HG03095 (cell line): ENCODE results near the gene TXN2.

Source experiments
- ATAC-seq: cut with Tn5 transposase; IDR thresholded peaks from one replicate; pipeline ENCODE4 v1.9.1; 2021; ENCODE audit warnings: moderate library complexity; ENCODE audit not compliant: unreplicated experiment

The TXN2 gene

DNA sequence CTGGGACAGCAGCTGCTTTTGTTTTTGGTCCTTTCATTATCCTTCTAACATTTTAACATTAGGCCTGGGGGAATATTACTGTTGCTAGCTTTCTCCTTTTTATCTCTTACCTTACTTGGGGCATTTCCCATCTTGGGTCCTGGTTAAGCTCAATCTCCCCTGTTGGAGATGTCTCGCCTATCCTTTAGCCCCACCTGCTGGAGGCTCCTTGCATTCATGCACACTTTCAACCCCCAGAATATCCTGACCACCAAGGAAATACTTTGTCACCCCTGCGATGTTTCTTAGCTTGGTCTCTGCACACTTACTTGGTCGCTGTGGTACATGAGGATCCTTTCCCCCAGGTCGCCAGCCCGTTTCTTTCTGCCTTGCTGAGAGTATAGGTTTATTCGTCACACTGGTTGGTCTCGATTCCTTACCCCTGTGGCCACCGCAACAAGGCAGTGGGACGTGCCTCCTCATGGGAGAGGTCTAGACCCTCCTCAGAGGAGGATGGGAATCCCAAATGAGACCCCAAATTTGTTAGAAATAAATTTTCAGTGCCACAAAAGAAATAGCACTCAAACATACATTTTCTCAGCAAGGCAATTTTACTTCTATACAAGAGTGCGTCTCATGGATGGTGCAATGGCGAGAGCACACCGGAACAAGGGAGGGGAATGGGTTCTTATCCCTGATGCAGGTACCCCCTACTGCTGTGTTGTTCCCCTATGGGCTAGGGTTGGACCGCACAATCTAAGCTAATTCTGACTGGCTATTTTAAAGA, 5.4 kb upstream of the TXN2 start:
- no peak for ATAC-seq

DNA sequence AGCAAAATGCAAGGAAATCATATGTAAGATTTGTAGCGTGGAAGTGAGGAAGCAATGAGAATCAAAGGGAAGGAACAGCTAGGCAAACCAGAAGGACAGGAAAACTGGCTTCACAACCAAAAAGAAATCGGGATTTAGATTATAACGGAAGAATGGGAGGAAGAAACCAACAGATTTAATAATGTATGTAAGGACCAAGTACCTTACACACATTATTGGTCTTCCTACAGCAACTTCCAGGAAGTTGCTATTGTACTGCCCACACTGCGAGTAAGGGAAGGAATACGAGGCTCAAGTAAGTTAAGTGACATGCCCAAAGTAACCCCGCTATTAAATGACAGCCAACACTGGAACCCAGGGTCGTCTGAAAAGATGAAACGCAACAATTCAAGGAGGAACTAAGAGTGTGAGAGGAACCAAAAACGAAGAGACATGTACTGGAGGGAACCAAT, 473 bp downstream of the TXN2 start:
- no peak for ATAC-seq

DNA sequence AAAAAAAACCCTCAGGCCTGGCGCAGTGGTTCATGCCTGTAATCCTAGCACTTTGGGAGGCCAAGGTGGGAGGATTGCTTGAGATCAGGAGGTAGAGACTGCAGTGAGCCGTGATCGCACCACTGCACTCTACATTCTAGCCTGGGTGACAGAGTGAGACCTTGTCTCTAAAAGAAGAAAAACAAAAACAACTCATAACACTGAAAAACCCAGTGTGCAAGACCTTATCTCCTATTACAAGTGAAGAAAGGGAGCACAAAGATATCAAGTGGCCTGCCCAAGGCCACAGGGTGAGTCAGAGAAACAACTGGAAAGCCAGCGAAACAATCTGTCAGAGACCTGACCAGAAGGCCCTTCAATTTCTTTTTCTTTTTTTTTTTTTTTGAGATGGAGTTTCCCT, 2.5 kb downstream of the TXN2 start:
- no peak for ATAC-seq

DNA sequence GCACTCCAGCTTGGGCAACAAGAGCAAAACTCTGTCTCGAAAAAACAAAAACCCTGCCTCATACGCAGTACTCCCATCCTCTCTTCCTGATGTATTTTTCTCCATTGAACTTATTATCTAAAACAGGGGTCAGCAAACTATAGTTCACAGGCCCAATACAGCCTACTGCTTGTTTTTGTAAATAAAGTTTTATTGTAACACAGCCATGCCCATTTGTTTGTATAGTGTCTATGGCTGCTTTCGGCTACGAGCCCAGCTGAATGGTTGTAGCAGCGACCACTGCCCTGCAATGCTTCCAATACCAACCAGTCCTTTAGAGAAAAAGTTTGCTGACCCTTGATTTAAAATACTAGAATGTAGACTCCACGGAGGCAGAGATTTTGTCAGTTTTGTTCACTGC, 6.1 kb downstream of the TXN2 start:
- no peak for ATAC-seq

DNA sequence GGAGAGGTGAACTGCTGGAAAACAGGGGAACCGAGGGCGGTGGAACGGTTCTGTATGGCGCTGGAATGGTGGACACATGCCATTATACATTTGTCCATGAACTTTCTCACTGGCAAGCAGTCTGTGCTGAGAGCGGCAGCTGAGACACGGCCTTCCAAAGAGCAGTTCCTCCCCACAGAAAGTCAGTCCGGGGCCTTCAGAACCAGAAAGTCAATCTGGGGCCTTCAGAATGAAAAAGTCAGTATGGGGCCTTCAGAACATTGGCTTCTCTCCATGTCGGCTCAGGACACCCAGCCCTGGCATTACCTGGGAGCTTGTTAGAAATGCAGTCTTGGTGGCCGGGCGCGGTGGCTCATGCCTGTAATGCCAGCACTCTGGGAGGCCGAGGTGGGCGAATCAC, 8.8 kb downstream of the TXN2 start:
- ATAC-seq = no peak

DNA sequence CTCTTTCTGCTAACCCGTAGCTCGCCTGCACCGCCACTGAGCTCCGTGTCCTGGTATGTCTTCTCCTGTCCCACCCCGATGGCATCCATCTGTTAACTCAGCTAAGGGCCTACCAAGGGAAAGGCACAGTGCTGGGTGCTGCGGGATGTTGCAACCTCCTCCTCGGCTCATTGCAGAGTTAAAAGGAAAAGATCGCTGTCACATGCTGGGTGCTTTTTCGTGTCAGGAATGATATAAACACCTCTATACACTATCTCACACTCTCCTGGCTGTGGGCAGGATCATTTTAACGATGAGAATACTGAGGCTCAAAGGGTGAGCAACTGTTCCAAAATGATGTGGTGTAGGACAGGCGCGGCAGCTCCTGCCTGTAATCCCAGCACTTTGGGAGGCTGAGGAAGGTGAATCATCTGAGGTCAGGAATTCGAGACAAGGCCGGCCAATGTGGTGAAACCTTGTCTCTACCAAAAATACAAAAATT, 10.1 kb downstream of the TXN2 start:
- ATAC-seq = no peak

DNA sequence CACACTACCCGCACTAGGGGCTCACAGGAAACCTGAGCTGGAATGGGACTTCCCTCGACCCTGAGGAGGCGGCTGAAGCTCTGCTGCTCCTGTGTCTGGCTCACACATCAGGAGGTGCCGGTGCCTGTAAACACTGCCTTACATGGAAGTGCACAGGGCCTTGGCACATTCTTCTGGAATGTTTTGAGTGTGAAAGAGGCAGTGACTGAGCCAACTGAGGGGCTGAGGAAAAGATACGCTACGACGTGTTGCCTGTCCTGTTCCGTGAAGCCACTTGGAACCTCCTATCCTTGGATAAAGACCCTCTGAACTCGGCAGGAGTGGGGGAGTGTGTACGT, 10.5 kb downstream of the TXN2 start:
- ATAC-seq = no peak

DNA sequence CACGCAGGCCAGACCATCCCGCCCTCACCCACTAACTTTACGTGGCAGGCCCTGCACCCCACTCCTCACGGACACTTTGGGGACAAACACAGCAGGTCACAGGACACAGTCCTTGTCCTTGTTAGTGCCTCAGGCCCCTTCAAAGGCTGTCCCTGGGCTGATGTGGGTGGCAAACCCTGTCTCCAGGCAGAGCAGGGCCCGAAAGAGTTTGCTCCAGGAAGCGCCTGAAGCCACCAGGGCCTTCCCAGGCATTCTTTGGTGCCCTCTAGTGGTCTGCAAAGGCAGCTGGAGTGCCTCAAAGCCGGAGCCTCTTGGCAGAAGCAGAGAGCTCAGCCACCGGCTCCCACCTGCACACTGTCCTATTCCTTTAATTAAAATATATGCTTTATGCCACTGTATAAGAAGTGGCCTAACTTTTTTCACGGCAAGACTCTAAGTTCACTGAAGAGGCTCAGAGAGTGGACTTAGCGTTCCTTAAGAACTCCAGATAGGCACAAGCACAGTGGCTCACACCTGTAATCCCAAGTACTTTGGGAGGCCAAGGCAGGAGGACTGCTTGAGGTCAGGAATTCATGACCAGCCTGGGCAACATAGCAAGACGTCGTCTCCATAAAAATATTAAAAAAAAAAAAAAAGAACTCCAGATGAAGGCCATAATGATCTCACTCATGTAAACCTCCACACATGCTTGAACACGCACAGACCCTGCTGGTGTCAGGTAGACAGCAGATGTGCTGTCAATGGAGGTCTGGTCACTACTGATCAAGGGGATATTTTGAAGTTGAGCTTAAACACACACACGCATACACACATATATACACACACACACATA, 11.1 kb downstream of the TXN2 start:
- ATAC-seq = no peak

DNA sequence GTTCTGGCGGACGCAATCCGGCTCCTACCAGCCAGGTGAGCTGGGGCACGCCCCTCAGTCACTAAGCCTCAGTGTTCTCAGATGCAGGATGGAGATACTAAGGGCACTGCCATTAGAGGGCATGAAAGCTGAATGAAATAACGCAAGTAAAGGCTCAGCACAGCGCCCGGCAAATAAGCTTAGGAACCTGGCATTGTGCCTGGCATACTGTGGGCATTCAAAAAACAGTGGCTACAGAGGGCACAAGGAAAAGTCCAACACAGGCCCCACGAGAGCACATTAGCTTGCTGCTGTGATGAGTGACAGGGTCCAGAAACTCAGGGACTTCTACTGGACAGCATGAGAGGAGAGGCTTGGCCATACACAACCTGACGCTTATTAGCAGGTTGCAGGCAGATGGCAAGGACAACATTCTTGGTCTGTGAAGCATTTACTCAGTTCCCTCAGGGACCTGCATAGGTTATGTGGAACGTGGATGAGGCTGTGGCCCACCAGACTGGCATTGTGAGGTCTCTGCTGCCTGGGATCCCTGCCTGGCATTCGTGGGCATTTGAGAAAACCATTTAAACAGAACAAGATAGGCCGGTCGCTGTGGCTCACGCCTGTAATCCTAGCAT, 12.2 kb downstream of the TXN2 start:
- ATAC-seq = no peak

DNA sequence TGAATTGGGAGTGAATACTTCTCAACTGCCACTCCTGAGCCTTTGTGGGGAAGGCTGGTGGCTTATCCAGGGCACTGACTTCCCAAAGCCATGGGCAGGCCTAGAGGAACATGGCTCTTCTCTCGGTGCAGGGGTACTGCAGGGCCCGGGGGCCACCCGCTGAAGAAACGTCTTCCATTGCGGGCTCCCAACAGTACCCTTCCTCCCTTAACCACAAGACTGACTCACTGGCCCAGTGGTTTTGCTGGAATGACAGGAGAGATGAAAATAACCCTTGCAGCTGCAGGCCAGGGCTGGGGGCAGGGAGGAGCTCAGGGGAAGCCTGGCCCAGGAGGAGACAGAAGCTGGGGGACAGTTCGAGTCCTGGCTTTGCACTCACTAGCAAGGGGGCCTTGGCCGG, 13.5 kb downstream of the TXN2 start:
- ATAC-seq = no peak

DNA sequence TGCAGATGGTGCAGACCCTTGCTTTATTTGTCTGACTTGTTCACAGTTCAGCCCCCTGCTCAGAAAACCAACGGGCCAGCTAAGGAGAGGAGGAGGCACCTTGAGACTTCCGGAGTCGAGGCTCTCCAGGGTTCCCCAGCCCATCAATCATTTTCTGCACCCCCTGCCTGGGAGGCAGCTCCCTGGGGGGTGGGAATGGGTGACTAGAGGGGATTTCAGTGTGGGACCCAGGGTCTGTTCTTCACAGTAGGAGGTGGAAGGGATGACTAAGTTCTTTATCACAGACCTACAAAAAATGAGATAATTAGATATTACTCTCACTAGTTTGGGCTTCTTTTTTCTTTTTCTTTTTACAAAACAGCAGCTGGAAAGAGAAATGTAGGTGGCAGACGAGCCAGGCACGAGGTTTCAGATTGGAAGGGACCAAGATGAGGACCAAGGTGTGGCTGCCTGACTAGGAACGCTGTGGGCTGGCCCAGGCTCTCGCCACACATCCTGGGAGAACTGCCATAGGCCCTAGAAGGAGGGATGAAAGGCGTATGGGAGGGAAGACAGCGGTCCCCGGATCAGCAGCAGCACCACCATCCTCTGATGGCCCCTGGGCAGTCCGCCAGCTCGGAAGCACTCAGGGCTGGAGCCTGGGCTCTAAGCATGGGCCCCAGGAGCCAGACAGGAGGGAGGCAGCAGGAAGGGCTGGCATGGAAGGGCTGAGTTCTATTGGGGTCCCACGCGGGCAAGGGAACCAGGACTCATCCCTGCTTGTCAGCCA, 14.2 kb downstream of the TXN2 start:
- ATAC-seq = no peak

DNA sequence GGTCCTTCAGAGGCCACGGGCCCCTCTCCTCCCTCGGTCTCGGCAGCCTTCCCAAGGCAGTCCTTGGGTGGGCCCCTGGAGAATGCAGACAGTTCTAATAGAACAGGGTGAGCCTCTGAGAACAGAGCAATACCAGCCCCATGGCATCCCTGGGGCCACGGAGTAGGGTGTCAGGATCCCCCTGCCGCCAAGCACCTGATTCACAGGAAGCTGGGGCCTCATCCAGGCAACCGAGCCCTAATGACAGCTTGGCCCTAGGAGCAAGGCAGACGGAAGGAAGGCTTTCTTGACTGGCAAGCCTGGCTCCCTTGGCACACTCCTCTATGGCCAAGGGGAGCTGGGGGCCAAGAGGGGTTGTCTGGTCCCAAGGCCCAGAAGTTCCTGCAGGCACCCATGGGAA, 15.2 kb downstream of the TXN2 start:
- ATAC-seq = no peak

DNA sequence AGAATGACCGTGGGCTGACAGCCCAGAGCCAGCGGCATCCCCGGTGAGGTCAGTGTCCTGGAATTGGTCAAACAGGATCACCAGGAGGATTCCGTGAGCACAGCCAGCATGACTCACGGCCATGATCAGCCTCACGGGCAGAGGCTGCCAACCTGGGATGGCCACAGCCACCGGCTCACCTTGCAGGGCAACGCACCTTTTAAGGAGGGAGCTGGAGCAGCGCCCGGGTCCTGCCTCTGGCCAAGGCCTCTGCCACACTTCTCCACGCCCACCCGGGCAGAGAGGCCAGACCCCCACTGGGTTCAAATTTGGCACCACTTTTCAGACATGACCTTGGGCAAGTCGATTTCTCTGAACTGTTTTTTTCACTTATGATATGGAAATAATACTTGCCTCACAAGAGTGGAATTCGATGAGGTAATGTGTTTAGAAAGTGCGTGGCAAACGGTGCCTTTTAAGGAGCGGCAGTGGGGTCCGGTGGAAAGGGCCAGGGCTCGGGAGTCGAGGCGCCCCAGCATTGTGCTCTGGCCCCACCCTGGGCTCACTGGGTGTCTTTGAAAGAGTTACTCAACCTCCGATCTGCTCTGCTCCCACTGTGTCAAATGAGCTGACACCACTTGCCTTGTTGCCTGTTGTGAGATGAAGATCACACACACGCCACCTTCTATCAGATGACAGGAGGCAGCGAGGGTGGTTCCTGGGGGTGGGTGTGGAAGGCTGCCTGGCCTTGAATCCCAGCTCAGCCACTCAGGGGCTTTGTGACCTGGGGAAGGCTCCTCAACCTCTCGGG, 16.0 kb downstream of the TXN2 start:
- ATAC-seq = no peak

DNA sequence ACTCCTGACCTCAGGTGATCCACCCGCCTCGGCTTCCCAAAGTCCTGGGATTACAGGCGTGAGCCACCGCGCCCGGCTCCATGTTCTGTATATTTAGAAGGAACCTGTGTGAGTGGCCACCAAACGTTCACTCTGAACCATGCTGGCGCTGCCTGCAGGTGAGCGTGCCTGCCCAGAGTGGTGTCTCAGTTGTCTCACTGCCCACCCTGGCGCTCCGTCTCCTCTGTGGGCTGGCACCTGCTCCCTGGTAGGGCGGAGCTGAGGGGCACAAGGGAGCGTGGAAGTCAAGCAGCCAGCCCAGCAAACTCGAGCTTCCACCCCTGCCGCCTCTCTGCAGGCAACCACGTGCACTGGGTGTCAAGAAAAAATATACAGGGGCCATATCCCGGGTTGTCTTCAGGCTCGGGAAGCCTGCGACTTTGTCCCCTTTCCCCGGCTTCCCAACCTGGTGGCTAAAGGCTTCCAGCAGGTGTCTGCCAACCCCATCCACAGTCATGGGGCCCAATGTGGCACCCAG, 16.7 kb downstream of the TXN2 start:
- ATAC-seq = no peak

DNA sequence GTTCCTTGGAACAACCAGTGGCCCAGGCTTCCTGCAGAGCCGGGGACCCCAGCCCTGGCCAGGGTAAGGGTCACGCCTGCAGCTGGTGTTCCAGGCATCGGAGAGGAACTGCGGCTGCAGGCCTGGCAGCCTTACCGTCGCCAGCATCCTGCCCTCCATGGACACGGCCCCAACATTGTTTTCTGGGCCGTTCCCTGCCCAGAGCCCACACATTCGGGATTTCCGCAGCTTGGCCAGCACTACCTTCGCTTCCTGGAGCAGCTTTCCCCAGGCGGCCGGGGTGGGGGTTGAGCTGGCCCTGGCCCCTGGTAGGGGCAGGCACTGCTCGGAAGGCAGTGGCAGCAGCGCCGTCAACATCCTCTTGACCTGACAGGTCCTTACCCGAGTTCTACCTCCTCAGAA, 17.7 kb downstream of the TXN2 start:
- no peak for ATAC-seq

DNA sequence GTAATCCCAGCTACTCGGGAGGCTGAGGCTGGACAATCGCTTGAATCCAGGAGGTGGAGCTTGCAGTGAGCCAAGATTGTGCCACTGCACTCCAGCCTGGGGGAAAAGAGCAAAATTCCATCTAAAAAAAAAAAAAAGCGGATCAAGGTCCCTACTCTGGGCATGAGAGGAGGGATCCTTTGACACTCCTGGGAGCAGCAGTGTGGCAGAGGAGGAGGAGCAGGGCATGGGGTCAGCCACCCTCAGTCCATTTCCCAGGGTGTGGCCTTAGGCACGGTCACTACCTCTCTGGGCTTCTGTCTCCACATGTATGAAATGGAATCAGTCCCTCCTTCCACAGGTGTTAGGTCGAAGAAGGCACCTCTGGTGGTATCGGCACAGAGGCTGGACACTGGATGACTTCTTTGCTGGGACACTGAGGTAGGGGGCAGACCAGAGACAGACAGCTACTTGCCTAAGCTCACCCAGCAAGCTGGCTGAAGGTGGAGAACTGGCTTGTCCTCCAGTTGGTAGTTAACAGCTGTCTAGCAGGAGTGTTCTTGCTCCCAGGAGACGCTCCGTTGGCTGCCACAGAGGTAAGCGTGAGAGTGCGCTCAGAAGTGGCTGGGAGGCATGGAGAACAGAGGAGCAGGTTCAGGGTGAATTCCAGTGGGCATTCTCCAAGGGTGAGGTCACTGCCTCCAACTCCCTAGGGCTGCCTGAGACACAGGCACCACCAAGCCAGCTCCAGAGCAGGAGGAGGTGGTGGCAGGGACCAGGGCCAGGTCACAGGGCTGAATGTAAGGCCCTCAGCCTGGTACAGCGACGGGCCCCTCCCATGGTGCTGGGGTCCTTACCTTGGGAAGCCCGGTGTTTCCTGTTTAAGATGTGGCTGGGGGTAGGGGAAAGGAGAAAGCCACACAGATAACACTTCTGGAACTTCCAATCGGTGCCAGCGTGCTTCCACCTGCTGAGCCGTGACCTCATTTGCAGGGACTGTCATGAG, 19.5 kb downstream of the TXN2 start:
- no peak for ATAC-seq

DNA sequence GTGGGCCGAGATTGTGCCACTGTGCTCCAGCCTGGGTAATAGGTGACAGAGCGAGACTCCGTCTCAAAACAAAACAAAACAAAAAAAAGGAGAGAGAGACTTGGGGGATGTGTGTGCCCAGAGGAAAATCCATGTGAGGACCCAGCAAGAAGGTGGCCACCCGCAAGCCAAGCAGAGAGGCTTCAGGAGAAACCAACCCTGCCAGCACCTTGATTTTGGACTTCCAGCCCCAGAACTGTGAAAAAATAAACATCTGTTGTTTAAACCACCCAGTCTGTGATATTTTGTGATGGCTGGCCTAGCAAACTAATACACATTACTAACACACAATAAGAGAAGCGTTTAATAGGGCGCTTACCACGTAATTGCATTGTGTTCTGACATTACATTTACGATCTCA, 21.2 kb downstream of the TXN2 start:
- ATAC-seq = no peak

DNA sequence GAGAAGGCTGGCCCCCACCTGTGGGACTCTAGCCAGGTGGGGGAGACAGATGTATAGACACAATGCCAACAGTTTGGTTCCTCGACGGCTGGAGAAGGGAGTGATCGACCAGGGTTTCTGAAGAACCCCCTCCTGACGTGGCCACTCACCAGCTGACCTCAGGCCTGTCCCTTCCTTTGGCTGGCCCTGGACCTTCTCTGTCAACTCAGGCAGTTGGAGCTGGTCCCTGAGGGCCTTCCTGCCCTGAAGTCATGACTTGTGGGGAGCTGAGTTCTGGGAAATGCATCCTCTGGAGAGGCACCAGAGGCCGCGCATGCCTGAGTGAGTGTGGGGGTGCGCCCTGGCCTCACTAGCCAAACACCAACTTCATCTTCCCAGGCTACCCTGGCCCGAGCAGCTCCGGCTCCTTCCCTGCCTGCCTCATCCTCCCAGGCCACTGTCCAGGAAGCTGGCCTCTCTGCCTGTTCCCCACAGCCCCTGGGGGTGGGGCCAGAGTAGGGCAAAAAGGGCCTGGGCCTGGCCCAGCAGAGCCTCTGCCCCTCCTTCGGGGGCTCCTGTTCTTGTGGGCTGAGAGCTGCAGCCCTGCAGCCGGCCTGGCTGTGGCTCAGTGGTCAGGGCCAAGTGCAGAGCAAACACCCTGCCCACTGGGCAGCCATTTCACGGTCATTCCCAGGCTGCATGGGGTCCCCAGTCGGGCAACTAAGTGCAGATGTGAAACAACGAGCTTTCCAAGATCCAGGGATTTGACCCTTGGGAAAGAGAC, 23.6 kb downstream of the TXN2 start:
- ATAC-seq = no peak
